Naive thymus-derived CD4-positive, alpha-beta T cell (primary cell): ENCODE results near the gene TOPORS. TPM values are rescaled to one million over a fixed set of nuclear protein-coding genes. Genes with fewer than 3 reads are reported as not detected.
A peak's percentile ranks its signal among the peaks of the same experiment; 100 is the strongest.
"Not testable (repeated sequence)": the region's sequence is repeated elsewhere in the genome, so short reads cannot be mapped to it uniquely, and the experiment has no call there.

ENCODE experiments used
- ATAC-seq: fragments of 150-1000 bp; cut with Tn5 transposase; 2 replicates; pipeline ENCODE4 v1.10.0; 2021; ENCODE audit warnings: mild to moderate bottlenecking, moderate library complexity
- CTCF ChIA-PET: fragments of 350-600 bp; sonication (Branson Sonifier 250); formaldehyde crosslinking; loops from one replicate; lab custom pipeline; 2021; ENCODE audit warnings: antibody characterized with exemption; lab: Charles Lee
- POLR2A ChIA-PET: fragments of 350-600 bp; sonication (Branson Sonifier 250); formaldehyde crosslinking; loops from one replicate; lab custom pipeline; 2021; ENCODE audit warnings: antibody characterized with exemption, inconsistent platforms; lab: Charles Lee
- DNase-seq, 9 donors: peaks; one replicate each; pipeline versions ENCODE4 v3.0.0 to v3.0.0-alpha.2; 2020 to 2022; ENCODE audit warnings: mixed read lengths in 1 of 9
- H3K27ac ChIP-seq: one replicate; pipeline ENCODE4 v1.7.0; 2013; ENCODE audit warnings: mild to moderate bottlenecking, low read depth, low read length, moderate library complexity
- H3K27me3 ChIP-seq, 2 donors: one replicate each; pipeline ENCODE4 v1.7.0; 2013; ENCODE audit warnings: low read length in 2 of 2, mild to moderate bottlenecking in 2 of 2, moderate library complexity in 2 of 2; ENCODE audit not compliant: control insufficient read depth in 2 of 2, insufficient read depth in 2 of 2
- H3K36me3 ChIP-seq, 3 experiments: 1 replicate in 2 of 3; 2 replicates in 1 of 3; pipeline ENCODE4 v1.7.0; 2013; ENCODE audit warnings: low read length in 3 of 3, mild to moderate bottlenecking in 3 of 3, moderate library complexity in 1 of 3; ENCODE audit not compliant: insufficient read depth in 3 of 3, control insufficient read depth in 2 of 3
- H3K4me1 ChIP-seq, 2 donors: one replicate each; pipeline ENCODE4 v1.7.0; 2013; ENCODE audit warnings: low read length in 2 of 2, mild to moderate bottlenecking in 2 of 2, moderate library complexity in 1 of 2; ENCODE audit not compliant: control insufficient read depth in 2 of 2, insufficient read depth in 2 of 2
- H3K4me3 ChIP-seq: 2 replicates; pipeline ENCODE4 v1.7.0; 2013; ENCODE audit warnings: mild to moderate bottlenecking, low read length
- H3K9me3 ChIP-seq, 3 experiments: 1 replicate in 2 of 3; 2 replicates in 1 of 3; pipeline ENCODE4 v1.7.0; 2013; ENCODE audit warnings: low read length in 3 of 3; ENCODE audit not compliant: control insufficient read depth in 2 of 3
- H3K27ac Mint-ChIP-seq, 9 donors: one replicate each; pipeline ENCODE4 v1.8.0; 2020 to 2022; ENCODE audit warnings: mixed read lengths in 9 of 9, mild to moderate bottlenecking in 8 of 9, moderate library complexity in 5 of 9, inconsistent platforms in 2 of 9
- H3K27me3 Mint-ChIP-seq, 5 donors: one replicate each; pipeline ENCODE4 v1.8.0; 2021 to 2022; ENCODE audit warnings: mixed read lengths in 5 of 5, mild to moderate bottlenecking in 1 of 5
- H3K36me3 Mint-ChIP-seq, 5 donors: one replicate each; pipeline ENCODE4 v1.8.0; 2020 to 2022; ENCODE audit warnings: mixed read lengths in 5 of 5, mild to moderate bottlenecking in 3 of 5, inconsistent platforms in 1 of 5
- H3K4me1 Mint-ChIP-seq, 7 donors: one replicate each; pipeline ENCODE4 v1.8.0; 2020 to 2022; ENCODE audit warnings: mixed read lengths in 7 of 7, mild to moderate bottlenecking in 3 of 7, inconsistent platforms in 1 of 7
- H3K4me3 Mint-ChIP-seq, 10 donors: one replicate each; pipeline ENCODE4 v1.8.0; 2020 to 2022; ENCODE audit warnings: mild to moderate bottlenecking in 10 of 10, mixed read lengths in 10 of 10, moderate library complexity in 6 of 10, inconsistent platforms in 2 of 10
- H3K9me3 Mint-ChIP-seq, 11 donors: one replicate each; pipeline ENCODE4 v1.8.0; 2020 to 2022; ENCODE audit warnings: mixed read lengths in 11 of 11, mild to moderate bottlenecking in 4 of 11, inconsistent platforms in 1 of 11, moderate library complexity in 1 of 11
- intact Hi-C, 2 donors: fragments of 100-400 bp; cut with micrococcal nuclease; formaldehyde crosslinking; loops; one replicate each; pipeline ENCODE4 v1.15.1; 2023
- polyA plus RNA-seq, 2 donors: library from polyadenylated mRNA; unstranded; fragments of 300-500 nt; fragmentation: Illumina TruSeq; gene quantifications; one replicate each; pipeline ENCODE4 v1.2.3, GENCODE V29; 2021
- total RNA-seq, 6 experiments: library from RNA in 5 of 6; stranded (reverse) in 5 of 6; gene quantifications; 1 replicate in 5 of 6; 2 replicates in 1 of 6; pipeline ENCODE4 v1.2.3 and lab custom pipeline; 2021 to 2026

The TOPORS gene
- total and polyA plus RNA-seq, 7 experiments from 2014 or later, result 12.1 to 27.3 (median 24.4) TPM

DNA sequence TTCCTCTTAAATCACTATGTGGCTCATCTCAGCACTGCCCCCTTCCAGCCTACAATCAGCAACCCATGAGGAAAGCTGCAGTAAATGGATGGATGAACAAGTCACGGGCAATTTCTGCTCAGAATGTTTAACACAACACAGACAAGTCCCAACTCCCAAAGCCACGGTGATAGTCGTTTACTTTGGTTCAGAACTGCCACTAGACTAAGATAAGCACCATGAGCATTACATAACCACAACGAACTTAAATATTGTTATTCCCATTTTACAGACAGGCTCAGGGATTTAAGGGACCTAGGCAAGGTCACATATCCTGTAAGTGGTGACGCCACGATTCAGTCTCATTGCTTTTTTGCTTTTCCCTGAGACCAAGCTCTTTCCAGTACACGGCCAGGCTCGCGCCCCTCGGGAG, 2.2 kb downstream of the TOPORS start:
- CTCF ChIA-PET, result interaction anchor here (1.4 to 7.3 kb wide), 6 partner anchors 20 to 170 kb away, joined by 4 to 48 read pairs (median 10); partner anchors contain the start of genes ACO1, NDUFB6 and RIGI
- no peak for DNase-seq

DNA sequence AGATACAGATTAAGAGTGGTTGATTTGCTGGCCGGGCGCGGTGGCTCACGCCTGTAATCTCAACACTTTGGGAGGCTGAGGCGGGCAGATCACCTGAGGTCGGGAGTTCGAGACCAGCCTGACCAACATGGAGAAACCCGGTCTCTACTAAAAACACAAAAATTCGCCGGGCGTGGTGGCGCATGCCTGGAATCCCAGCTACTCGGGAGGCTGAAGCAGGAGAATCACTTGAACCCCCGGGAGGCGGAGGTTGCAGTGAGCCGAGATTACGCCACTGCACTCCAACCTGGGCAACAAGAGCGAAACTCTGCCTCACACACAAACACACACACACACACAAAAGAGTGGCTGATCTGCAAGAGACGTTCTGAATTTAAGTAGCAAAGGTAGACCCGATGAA, 4.2 kb downstream of the TOPORS start:
- CTCF ChIA-PET, ATAC-seq, H3K36me3 ChIP-seq, H3K27me3 ChIP-seq, intact Hi-C loops, H3K9me3 ChIP-seq, H3K27me3 Mint-ChIP-seq, DNase-seq, H3K27ac ChIP-seq, H3K4me3 ChIP-seq, H3K9me3 Mint-ChIP-seq: not testable (repeated sequence)
- H3K4me1 Mint-ChIP-seq, result peaks cover 26 to 57% (median 47%) of the 10 kb centered on the region in 7 donors
- POLR2A ChIA-PET, result interaction anchor here (0.8 to 5.3 kb wide), 4 partner anchors 9 to 445 kb away, joined by 3 to 50 read pairs (median 12); partner anchors contain the start of gene RIGI
- peak overlapping the region in 2 of 10 donors; percentile 98 to 99 for H3K4me3 Mint-ChIP-seq
- peaks cover 13 to 18% of the 10 kb centered on the region in 2 donors for H3K4me1 ChIP-seq
- peak overlapping the region in 1 of 9 donors; percentile 31 for H3K27ac Mint-ChIP-seq
- H3K36me3 Mint-ChIP-seq, result peaks cover 2 to 17% (median 8%) of the 10 kb centered on the region in 5 donors

More for the DNA sequence above, 2.2 kb downstream of the TOPORS start:
- no peaks in the 10 kb centered on the region for H3K36me3 ChIP-seq
- H3K27me3 ChIP-seq, result no peaks in the 10 kb centered on the region
- no peaks in the 10 kb centered on the region for H3K27me3 Mint-ChIP-seq
- POLR2A ChIA-PET, result interaction anchor here (0.8 to 5.3 kb wide), 10 partner anchors 9 to 171 kb away, joined by 3 to 50 read pairs (median 10); partner anchors contain the start of genes ACO1, NDUFB6 and RIGI
- peaks cover 0 to 8% (median 0%) of the 10 kb centered on the region in 5 donors for H3K36me3 Mint-ChIP-seq
- no peaks in the 10 kb centered on the region for H3K9me3 ChIP-seq
- peaks cover 31 to 65% (median 59%) of the 10 kb centered on the region in 7 donors for H3K4me1 Mint-ChIP-seq
- no peaks in the 10 kb centered on the region for H3K9me3 Mint-ChIP-seq
- H3K27ac Mint-ChIP-seq, result peak overlapping the region; percentile 47 to 99 (median 95)
- H3K4me3 ChIP-seq, result peak overlapping the region; percentile 93
- peak overlapping the region; percentile 97 for H3K27ac ChIP-seq
- intact Hi-C loops, result loop anchor here (1.0 to 10.0 kb wide), 13 partner anchors 12 to 1907 kb away; partner anchors contain the start of genes RIGI (in 2 of the 2), SMU1 (in 2 of the 2), UBAP2 (in 2 of the 2) and ACO1 (in 1 of the 2)
- H3K4me3 Mint-ChIP-seq, result peak overlapping the region; percentile 92 to 100 (median 98)
- ATAC-seq, result no peak
- peaks cover 13 to 20% of the 10 kb centered on the region in 2 donors for H3K4me1 ChIP-seq

- H3K4me3 ChIP-seq, result no peak overlapping the region
- DNase-seq, result no peak
- H3K9me3 ChIP-seq, result no peaks in the 10 kb centered on the region
- no peak for ATAC-seq
- no peaks in the 10 kb centered on the region for H3K27me3 ChIP-seq
- ChIA-PET POLR2A (interaction anchor here (1.0 kb wide), 2 partner anchors 12 kb away, joined by 3 to 4 read pairs; no protein-coding TSS in a partner anchor), CTCF (interaction anchor here (1.4 to 2.4 kb wide), 2 partner anchors 20 to 26 kb away, joined by 5 to 8 read pairs; partner anchors contain the start of gene RIGI)
- H3K4me1 ChIP-seq, result peaks cover 7 to 10% of the 10 kb centered on the region in 2 donors
- H3K27ac Mint-ChIP-seq, result peak overlapping the region in 1 of 9 donors; percentile 53
- H3K4me3 Mint-ChIP-seq, result no peak overlapping the region
- no peak overlapping the region for H3K27ac ChIP-seq
- peaks cover 21 to 57% (median 45%) of the 10 kb centered on the region in 7 donors for H3K4me1 Mint-ChIP-seq
- no peaks in the 10 kb centered on the region for H3K27me3 Mint-ChIP-seq
- peaks cover 0 to 26% (median 3%) of the 10 kb centered on the region in 3 experiments for H3K36me3 ChIP-seq
- peaks cover 13 to 35% (median 21%) of the 10 kb centered on the region in 5 donors for H3K36me3 Mint-ChIP-seq
- intact Hi-C loops, result no loop called here
- peaks cover 0 to 1% (median 0%) of the 10 kb centered on the region in 11 donors for H3K9me3 Mint-ChIP-seq
Measured at GRCh38 chr9:32545884-32546283, 6.5 kb downstream of the TOPORS start.

GRCh38 chr9:32543047-32543446, 9.3 kb downstream of the TOPORS start:
- Mint-ChIP-seq H3K9me3 (peaks cover 0 to 1% (median 0%) of the 10 kb centered on the region in 11 donors), H3K27ac (peak overlapping the region in 1 of 9 donors; percentile 1), H3K27me3 (no peaks in the 10 kb centered on the region), H3K4me1 (peaks cover 8 to 33% (median 21%) of the 10 kb centered on the region in 7 donors), H3K36me3 (peaks cover 8 to 42% (median 21%) of the 10 kb centered on the region in 5 donors), H3K4me3 (no peak overlapping the region)
- DNase-seq (no peak), ATAC-seq (no peak)
- ChIA-PET POLR2A (no interaction called here), CTCF (no interaction called here)
- Histone ChIP-seq H3K27ac (no peak overlapping the region), H3K9me3 (no peaks in the 10 kb centered on the region), H3K4me1 (no peaks in the 10 kb centered on the region), H3K27me3 (no peaks in the 10 kb centered on the region), H3K36me3 (peaks cover 0 to 26% (median 3%) of the 10 kb centered on the region in 3 experiments), H3K4me3 (no peak overlapping the region)
- intact Hi-C loops, result no loop called here

DNA sequence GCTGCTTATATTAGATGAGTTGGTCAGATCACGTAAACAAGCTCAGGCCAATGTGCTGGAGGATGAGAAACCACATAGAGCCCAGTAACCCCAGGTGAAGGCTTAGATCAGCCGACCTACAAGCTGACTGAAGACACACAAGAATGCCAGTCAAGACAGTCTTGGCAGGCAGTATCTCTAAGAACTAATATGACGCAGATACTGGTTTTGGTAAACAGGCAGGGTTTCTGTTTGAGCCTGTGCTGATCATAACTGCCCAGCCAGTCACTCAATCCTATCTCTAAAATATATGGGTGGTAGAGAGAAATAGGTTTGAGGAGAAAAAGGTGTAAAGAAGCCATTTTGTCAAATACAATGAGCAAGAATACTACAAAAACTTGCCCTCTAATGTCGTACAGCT, 18.6 kb downstream of the TOPORS start:
- Mint-ChIP-seq H3K36me3 (peaks cover 0 to 24% (median 8%) of the 10 kb centered on the region in 5 donors), H3K27ac (peak overlapping the region in 1 of 9 donors; percentile 49), H3K27me3 (no peaks in the 10 kb centered on the region), H3K4me3 (no peak overlapping the region), H3K4me1 (peaks cover 0 to 3% (median 1%) of the 10 kb centered on the region in 7 donors), H3K9me3 (peaks cover 0 to 4% (median 0%) of the 10 kb centered on the region in 11 donors)
- intact Hi-C loops, result no loop called here
- CTCF ChIA-PET, result interaction anchor here (2.4 kb wide), 1 partner anchor 155 kb away, joined by 9 read pairs; no protein-coding TSS in a partner anchor
- no peaks in the 10 kb centered on the region for H3K4me1 ChIP-seq
- H3K36me3 ChIP-seq, result no peaks in the 10 kb centered on the region
- DNase-seq (no peak), ATAC-seq (no peak)
- no peak overlapping the region for H3K4me3 ChIP-seq
- POLR2A ChIA-PET, result interaction anchor here (0.7 to 1.8 kb wide), 4 partner anchors 12 to 38 kb away, joined by 3 to 6 read pairs (median 4); no protein-coding TSS in a partner anchor
- H3K27me3 ChIP-seq, result no peaks in the 10 kb centered on the region
- no peaks in the 10 kb centered on the region for H3K9me3 ChIP-seq
- no peak overlapping the region for H3K27ac ChIP-seq

GRCh38 chr9:32533336-32533735, 19.1 kb downstream of the TOPORS start:
- Histone ChIP-seq H3K4me1 (no peaks in the 10 kb centered on the region), H3K27ac (no peak overlapping the region), H3K36me3 (no peaks in the 10 kb centered on the region), H3K9me3 (no peaks in the 10 kb centered on the region), H3K4me3 (no peak overlapping the region), H3K27me3 (no peaks in the 10 kb centered on the region)
- Mint-ChIP-seq H3K4me1 (peaks cover 0 to 6% (median 4%) of the 10 kb centered on the region in 7 donors), H3K4me3 (no peak overlapping the region), H3K27me3 (no peaks in the 10 kb centered on the region), H3K9me3 (peaks cover 0 to 4% (median 0%) of the 10 kb centered on the region in 11 donors), H3K27ac (peak overlapping the region in 1 of 9 donors; percentile 49), H3K36me3 (peaks cover 0 to 24% (median 8%) of the 10 kb centered on the region in 5 donors)
- CTCF ChIA-PET, result interaction anchor here (2.4 kb wide), 1 partner anchor 155 kb away, joined by 9 read pairs; no protein-coding TSS in a partner anchor
- ATAC-seq (no peak), DNase-seq (no peak)
- intact Hi-C loops, result no loop called here
- POLR2A ChIA-PET, result interaction anchor here (1.1 to 1.8 kb wide), 2 partner anchors 12 to 17 kb away, joined by 4 to 6 read pairs; no protein-coding TSS in a partner anchor
